Measurements from ENCODE around the gene C1orf159.

Gene C1orf159

GRCh38 chr1:1038694-1039093 lies 77.2 kb downstream of the C1orf159 start:
- DNase-seq (ENCODE audit: low spot score) = no peak

- no peak for DNase-seq (ENCODE audit: low spot score)
Observed at GRCh38 chr1:1037366-1038327, 78.2 kb downstream of the C1orf159 start.

GRCh38 chr1:1035291-1035943 lies 80.5 kb downstream of the C1orf159 start:
- DNase-seq (ENCODE audit: low spot score) = no peak

GRCh38 chr1:1034439-1034781 lies 81.5 kb downstream of the C1orf159 start:
- DNase-seq (ENCODE audit: low spot score) = no peak

GRCh38 chr1:1033731-1034438 lies 82.0 kb downstream of the C1orf159 start:
- DNase-seq (ENCODE audit: low spot score) = no peak

GRCh38 chr1:1033009-1033587 lies 82.8 kb downstream of the C1orf159 start:
- no peak for DNase-seq (ENCODE audit: low spot score)

GRCh38 chr1:1032424-1032823 lies 83.5 kb downstream of the C1orf159 start:
- no peak for DNase-seq (ENCODE audit: low spot score)
